GM12878 (cell line): ENCODE data around the gene TIMM10. TPM values are rescaled to one million over a fixed set of nuclear protein-coding genes. Genes with fewer than 3 reads are reported as not detected.

Source experiments
- ATF3 ChIP-seq: IDR thresholded peaks from 2 replicates; pipeline ENCODE4 v1.6.1; 2011; ENCODE audit warnings: low read depth, mild to moderate bottlenecking, low read length, moderate library complexity, borderline replicate concordance; ENCODE audit errors: extremely low read depth
- BCL11A ChIP-seq: IDR thresholded peaks from 2 replicates; pipeline ENCODE4 v1.6.1; 2011; ENCODE audit warnings: low read depth, low read length
- BCL3 ChIP-seq: IDR thresholded peaks from 2 replicates; pipeline ENCODE4 v1.6.1; 2011; ENCODE audit warnings: borderline replicate concordance, low read depth, mild to moderate bottlenecking, moderate library complexity, low read length; ENCODE audit not compliant: insufficient read depth, poor library complexity, severe bottlenecking
- CHD1 ChIP-seq: IDR thresholded peaks from 2 replicates; pipeline ENCODE4 v1.6.1; 2012; ENCODE audit warnings: low read depth, low read length, improper control_type of control experiment
- ELK1 ChIP-seq: IDR thresholded peaks from 2 replicates; pipeline ENCODE4 v1.6.1; 2012; ENCODE audit warnings: low read depth, low read length, improper control_type of control experiment
- FOXK2 ChIP-seq: fragments of 450-650 bp; IDR thresholded peaks from 2 replicates; pipeline ENCODE4 v1.6.1; 2017; ENCODE audit warnings: mild to moderate bottlenecking, moderate library complexity
- IRF3 ChIP-seq: fragments of 450-650 bp; IDR thresholded peaks from 2 replicates; pipeline ENCODE4 v1.6.1; 2014; ENCODE audit warnings: mild to moderate bottlenecking
- KLF5 ChIP-seq: fragments of 450-650 bp; IDR thresholded peaks from 2 replicates; pipeline ENCODE4 v1.6.1; 2014; ENCODE audit warnings: mild to moderate bottlenecking; ENCODE audit not compliant: partially characterized antibody
- MLLT1 ChIP-seq: fragments of 450-650 bp; IDR thresholded peaks from 2 replicates; pipeline ENCODE4 v1.6.1; 2016; ENCODE audit warnings: mild to moderate bottlenecking
- MTA3 ChIP-seq: IDR thresholded peaks from 2 replicates; pipeline ENCODE4 v1.6.1; 2012; ENCODE audit warnings: low read length, inconsistent platforms, borderline replicate concordance
- PAX8 ChIP-seq: fragments of 450-650 bp; IDR thresholded peaks from 2 replicates; pipeline ENCODE4 v1.6.1; 2017; ENCODE audit warnings: mild to moderate bottlenecking, moderate library complexity
- POLR2AphosphoS5 ChIP-seq: IDR thresholded peaks from 2 replicates; pipeline ENCODE4 v1.6.1; 2011; ENCODE audit warnings: mild to moderate bottlenecking, low read length, inconsistent platforms
- POU2F2 ChIP-seq: IDR thresholded peaks from 3 replicates; pipeline ENCODE4 v1.6.1; 2011; ENCODE audit warnings: low read depth, mild to moderate bottlenecking, low read length, borderline replicate concordance
- RBBP5 ChIP-seq: fragments of 200-600 bp; sonication (generic); conservative IDR thresholded peaks from 2 replicates; pipeline ENCODE4 v1.6.1; 2016
- RCOR1 ChIP-seq: conservative IDR thresholded peaks from 2 replicates; pipeline ENCODE4 v1.6.1; 2012; ENCODE audit warnings: low read depth, low read length, improper control_type of control experiment
- SKIL ChIP-seq: fragments of 450-650 bp; IDR thresholded peaks from 2 replicates; pipeline ENCODE4 v1.6.1; 2017; ENCODE audit warnings: mild to moderate bottlenecking, low read depth, inconsistent platforms; ENCODE audit not compliant: poor library complexity, severe bottlenecking
- SREBF1 ChIP-seq: IDR thresholded peaks from 2 replicates; pipeline ENCODE4 v1.6.1; 2012; ENCODE audit warnings: mild to moderate bottlenecking, low read length
- SUZ12 ChIP-seq: fragments of 200-600 bp; sonication (generic); IDR thresholded peaks from one replicate; pipeline ENCODE4 v1.6.1; 2018; ENCODE audit warnings: antibody characterized with exemption, mild to moderate bottlenecking; ENCODE audit not compliant: unreplicated experiment
- TAF1 ChIP-seq: IDR thresholded peaks from 2 replicates; pipeline ENCODE4 v1.6.1; 2011; ENCODE audit warnings: mild to moderate bottlenecking, low read depth, low read length, borderline replicate concordance
- YY1 ChIP-seq: IDR thresholded peaks from 2 replicates; pipeline ENCODE4 v1.6.1; 2011; ENCODE audit warnings: low read depth, mild to moderate bottlenecking, low read length
- ZNF24 ChIP-seq: fragments of 450-650 bp; IDR thresholded peaks from 2 replicates; pipeline ENCODE4 v1.6.1; 2017; ENCODE audit warnings: antibody characterized with exemption, mild to moderate bottlenecking
- ZNF622 ChIP-seq: fragments of 450-650 bp; IDR thresholded peaks from 2 replicates; pipeline ENCODE4 v1.6.1; 2017; ENCODE audit warnings: mild to moderate bottlenecking, inconsistent platforms
- ZZZ3 ChIP-seq: IDR thresholded peaks from 2 replicates; pipeline ENCODE4 v1.6.1; 2011; ENCODE audit warnings: low read depth; ENCODE audit not compliant: control insufficient read depth, insufficient read length
- polyA plus RNA-seq, 11 experiments: library from polyadenylated mRNA; depleted of rRNA in 4 of 11; unstranded in 6 of 11; stranded (reverse) in 5 of 11; fragments of >200 nt; fragmentation: Nextera tagmentation in 4 of 11; fragmentation: Illumina TruSeq in 1 of 11; extraction: Ambion mirVana in 4 of 11; extraction: Trizol in 1 of 11; gene quantifications; 1 replicate in 1 of 11; 2 replicates in 10 of 11; pipeline versions ENCODE4 v1.2.1 to v1.2.3, GENCODE V29; 2011 to 2016; ENCODE audit warnings: inconsistent platforms in 2 of 11, missing spikeins in 2 of 11, low read depth in 1 of 11
- total RNA-seq, 4 experiments: library from RNA; depleted of rRNA in 3 of 4; stranded (reverse); fragments of >200 nt in 3 of 4; fragmentation: Illumina TruSeq in 1 of 4; extraction: Trizol in 1 of 4; gene quantifications; 2 replicates each; pipeline versions ENCODE4 v1.2.1 to v1.2.3, GENCODE V29; 2013 to 2021

Gene TIMM10
- total and polyA plus RNA-seq, 10 of the 15 experiments (the other 5 are each of a cell fraction or from before 2014, with no cell fraction given), result 148 to 898 (median 206) TPM

GRCh38 chr11:57530596-57531507, at the start of gene TIMM10 (continued):
- TF ChIP-seq FOXK2, result no peak
- peak; percentile 90 for TF ChIP-seq ELK1
- TF ChIP-seq RCOR1, result no peak
- no peak for TF ChIP-seq PAX8
- TF ChIP-seq MTA3, result no peak
- peak; percentile 41; the same call in 1 of the 2 replicates for TF ChIP-seq TAF1
- no peak for TF ChIP-seq IRF3
- TF ChIP-seq ZNF622, result no peak
- no peak for TF ChIP-seq SREBF1
- no peak for TF ChIP-seq ZZZ3
- TF ChIP-seq BCL11A, result no peak
- 0 out of 2 replicates have a peak, but pooled peaks have one; percentile 46 for TF ChIP-seq MLLT1
- TF ChIP-seq YY1, result no peak
- no peak for TF ChIP-seq RBBP5
- TF ChIP-seq POLR2AphosphoS5, result peak; percentile 83
- no peak for TF ChIP-seq SUZ12
- peak; percentile 13; the same call in 1 of the 3 replicates for TF ChIP-seq POU2F2
- peak; percentile 60 for TF ChIP-seq KLF5
- TF ChIP-seq SKIL, result peak; percentile 81
- no peak for TF ChIP-seq CHD1
- TF ChIP-seq ZNF24, result 0 out of 2 replicates have a peak, but pooled peaks have one; percentile 37
- no peak for TF ChIP-seq BCL3
- peak; percentile 26; the same call in 1 of the 2 replicates for TF ChIP-seq ATF3
